ENCODE results near the gene BICD1.
"Not testable (repeated sequence)": the region's sequence is repeated elsewhere in the genome, so short reads cannot be mapped to it uniquely, and the experiment has no call there.

BICD1 gene

GRCh38 chr12:32145096-32145495 lies 38.4 kb downstream of the BICD1 start:
- no peak for DNase-seq (ENCODE audit: low spot score)

DNA sequence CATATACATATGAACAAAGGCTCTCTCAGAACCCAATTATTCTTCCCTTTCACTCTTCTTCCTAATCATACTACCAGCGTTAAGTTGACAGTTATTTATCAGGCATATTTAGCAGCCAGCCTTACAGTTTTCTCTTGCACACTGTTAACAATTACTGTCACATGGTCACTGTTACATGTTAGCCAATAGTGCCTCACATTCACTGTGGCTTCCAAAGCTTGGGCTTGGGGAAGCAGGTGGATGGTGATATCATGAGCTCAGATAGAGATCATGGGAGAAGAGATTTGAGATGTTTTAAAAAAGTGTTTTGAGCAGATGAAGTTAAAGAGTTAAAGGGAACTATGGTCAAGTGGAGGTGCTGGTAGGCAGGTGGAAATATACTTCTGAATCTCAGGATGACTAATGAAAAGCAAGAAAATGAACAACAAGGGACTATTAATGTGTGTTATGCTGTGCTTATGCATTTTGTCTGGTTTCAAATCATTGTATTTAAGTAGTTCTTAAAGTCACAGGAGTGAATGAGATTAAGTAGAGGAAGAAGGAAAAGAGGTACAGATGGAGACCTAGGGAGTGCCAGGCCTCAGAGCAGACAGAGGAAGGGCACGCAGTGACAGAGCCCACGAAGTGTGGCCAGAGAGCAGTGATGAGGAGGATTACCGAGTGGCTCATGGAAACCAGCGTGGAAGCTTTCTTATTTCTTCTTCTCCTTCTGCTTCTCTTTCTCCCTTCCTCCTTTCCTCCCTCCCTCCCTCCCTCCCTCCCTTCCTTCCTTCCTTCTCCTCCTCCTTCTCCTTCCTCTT lies 39.6 kb downstream of the BICD1 start:
- no peak for DNase-seq (ENCODE audit: low spot score)

- no peak for DNase-seq (ENCODE audit: low spot score)
These were observed 41.7 kb downstream of the BICD1 start for GRCh38 chr12:32148372-32148771.

DNA sequence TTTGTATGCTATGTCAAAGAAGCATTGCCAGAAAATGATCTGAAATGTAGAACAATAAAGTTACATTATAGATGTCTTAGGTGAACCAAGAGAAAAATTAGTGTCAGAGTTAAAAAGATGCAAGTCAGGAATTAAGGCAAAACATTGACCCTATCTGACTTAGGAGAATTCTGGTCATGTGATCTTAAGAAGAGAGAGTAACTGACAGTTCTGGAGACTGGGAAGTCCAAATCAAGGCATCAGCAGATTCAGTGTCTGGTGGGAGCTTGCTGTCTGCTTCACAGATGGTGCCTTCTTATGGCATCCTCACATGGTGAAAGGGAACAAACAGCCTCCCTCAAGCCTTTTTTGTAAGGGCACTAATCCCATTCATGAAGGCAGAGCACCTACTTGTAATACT lies 42.8 kb downstream of the BICD1 start:
- DNase-seq (ENCODE audit: low spot score), result no peak

- DNase-seq (ENCODE audit: low spot score), result no peak
These were observed 44.4 kb downstream of the BICD1 start for GRCh38 chr12:32151086-32151485.

DNA sequence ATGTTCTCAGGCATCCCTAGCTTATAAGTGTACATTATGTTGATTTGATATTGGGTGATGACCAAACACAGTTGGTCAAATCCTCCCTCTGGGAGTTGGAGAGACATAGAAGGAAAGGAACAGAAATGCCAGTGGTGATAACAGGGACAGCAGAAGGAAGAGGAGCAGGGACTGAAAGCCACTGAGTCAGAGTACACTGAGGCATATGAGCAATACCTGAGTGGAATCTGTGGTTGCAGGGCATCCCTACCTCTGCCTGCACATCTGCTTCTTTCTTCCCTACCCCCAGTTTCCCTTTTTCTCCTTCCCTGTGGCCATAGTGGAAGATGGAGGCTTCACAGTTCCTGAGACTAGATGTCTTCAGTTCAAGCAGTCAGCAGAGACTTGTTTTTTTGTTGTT lies 44.9 kb downstream of the BICD1 start:
- DNase-seq (ENCODE audit: low spot score), result no peak

DNA sequence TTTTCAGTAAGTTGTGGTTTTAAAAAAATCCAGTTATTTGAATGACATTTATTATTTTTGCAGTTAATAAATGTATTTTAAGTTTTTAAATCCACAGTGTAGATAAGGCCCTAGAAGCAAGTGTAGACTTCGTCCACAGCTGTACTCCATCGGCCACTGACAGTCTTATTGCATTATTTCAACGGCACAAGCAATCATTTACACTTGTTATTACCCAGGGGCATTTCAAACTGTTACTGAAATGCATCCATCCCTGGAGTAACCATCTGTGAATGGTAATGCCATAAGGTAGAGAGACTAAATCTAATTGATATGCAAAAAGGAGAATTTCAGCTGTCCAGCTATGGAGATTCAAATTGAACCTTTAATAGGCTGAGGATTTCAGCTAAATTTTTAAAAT lies 48.4 kb downstream of the BICD1 start:
- no peak for DNase-seq (ENCODE audit: low spot score)

DNA sequence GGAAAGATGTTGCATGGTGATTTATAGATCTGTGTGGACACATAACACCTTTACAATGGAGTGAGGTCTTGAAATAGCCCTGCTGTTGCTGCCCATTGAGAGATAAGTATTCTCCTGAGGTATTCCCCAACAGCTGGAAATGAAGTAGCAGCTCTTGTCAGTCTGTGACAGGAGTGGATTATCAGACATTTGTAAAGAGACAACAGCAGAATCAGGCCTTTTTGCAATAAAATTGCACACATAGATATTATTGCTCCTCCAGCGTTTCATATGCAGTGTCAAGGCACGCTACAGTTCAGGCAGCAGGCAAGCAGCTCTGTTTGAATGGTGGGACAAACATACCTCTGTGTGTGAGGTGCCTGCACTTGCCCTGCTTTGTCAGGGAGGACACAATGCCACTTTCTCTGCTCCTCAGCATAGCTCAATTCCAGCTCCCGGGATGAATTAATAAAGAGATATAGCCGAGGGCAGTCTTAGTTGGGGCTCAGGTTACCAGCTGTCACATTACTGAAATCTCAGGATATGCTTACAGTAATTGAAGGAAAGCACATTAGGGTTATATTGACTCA lies 49.4 kb downstream of the BICD1 start:
- no peak for DNase-seq (ENCODE audit: low spot score)

GRCh38 chr12:32158525-32158924 lies 51.9 kb downstream of the BICD1 start:
- DNase-seq (ENCODE audit: low spot score), result no peak

- DNase-seq (ENCODE audit: low spot score), result no peak
These were observed 52.7 kb downstream of the BICD1 start for GRCh38 chr12:32159381-32159780.

GRCh38 chr12:32159925-32160324 lies 53.3 kb downstream of the BICD1 start:
- no peak for DNase-seq (ENCODE audit: low spot score)

GRCh38 chr12:32161058-32161457 lies 54.4 kb downstream of the BICD1 start:
- no peak for DNase-seq (ENCODE audit: low spot score)

GRCh38 chr12:32163596-32163995 lies 56.9 kb downstream of the BICD1 start:
- peak; percentile 8 for DNase-seq (ENCODE audit: low spot score)

GRCh38 chr12:32166510-32166909 lies 59.9 kb downstream of the BICD1 start:
- no peak for DNase-seq (ENCODE audit: low spot score)

- DNase-seq (ENCODE audit: low spot score), result no peak
These were observed 63.9 kb downstream of the BICD1 start for GRCh38 chr12:32170437-32170998.

DNA sequence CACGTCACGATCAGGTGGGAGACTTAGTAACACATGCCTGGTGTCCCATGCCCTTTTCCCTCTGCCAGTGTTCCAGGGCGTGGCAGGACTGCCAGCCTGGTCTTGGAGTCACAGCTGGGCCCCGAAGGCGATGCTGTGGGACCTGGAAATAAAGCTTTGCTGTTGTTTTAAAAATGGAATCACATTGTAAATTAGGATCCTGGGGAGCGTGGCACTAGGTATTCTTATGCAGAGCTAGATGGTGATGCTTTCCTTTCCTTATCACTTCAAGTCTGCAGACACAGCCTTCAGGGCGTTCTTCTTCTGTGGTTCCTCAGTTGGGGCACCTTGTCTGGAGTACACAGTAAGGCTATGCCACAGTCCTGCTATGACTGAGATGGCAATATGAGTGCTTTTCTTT lies 64.6 kb downstream of the BICD1 start:
- no peak for DNase-seq (ENCODE audit: low spot score)

GRCh38 chr12:32176606-32177005 lies 70.0 kb downstream of the BICD1 start:
- no peak for DNase-seq (ENCODE audit: low spot score)

DNA sequence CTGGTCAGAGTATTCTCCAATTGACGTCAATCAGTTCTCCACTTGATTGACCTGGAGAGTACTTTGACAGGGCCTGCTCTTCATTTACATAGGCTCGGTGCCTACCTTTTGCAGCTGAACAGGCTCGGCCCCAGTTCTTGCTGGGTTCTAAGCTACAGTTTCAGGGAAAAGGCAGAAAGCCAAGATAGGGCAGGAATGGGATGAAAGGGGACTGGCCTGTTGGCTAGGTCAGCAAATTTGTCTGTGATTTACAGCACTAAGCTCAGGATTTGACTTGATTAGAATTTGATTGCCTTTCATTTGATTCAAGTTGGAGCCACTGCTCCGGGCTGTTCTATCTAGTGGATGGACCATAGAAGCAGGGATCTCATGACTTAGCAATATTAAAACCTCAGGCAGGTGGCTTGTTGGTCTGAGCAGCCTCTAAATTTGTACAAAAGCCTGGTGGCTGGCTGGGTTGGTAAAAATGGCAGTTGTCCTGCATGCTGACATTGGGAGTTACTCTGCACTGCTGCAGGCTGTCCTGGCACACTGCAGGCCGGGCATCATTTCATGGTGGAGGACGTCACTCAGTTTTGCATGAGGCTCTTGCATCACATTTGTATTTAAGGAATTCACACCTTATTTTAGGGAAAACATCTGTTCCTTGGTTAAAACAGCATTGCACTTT lies 71.8 kb downstream of the BICD1 start:
- no peak for DNase-seq (ENCODE audit: low spot score)

DNA sequence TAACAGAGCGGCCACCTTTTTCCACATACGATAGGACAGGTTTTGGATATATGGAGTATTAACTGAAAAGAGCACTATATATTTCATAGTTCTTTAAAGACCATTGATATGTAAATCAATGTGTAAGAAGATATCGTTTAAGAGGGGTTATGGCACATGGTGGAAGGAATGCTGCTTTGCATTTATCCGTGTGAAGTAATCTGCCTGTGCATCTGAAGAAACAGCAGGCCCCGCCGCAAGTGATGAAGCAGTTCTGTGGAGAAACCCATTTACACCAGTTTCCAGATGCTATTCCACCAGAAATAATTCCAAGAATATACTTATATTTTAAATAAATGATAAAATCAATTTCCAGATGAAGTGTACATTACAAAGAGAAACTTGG lies 72.4 kb downstream of the BICD1 start:
- DNase-seq (ENCODE audit: low spot score), result no peak

DNA sequence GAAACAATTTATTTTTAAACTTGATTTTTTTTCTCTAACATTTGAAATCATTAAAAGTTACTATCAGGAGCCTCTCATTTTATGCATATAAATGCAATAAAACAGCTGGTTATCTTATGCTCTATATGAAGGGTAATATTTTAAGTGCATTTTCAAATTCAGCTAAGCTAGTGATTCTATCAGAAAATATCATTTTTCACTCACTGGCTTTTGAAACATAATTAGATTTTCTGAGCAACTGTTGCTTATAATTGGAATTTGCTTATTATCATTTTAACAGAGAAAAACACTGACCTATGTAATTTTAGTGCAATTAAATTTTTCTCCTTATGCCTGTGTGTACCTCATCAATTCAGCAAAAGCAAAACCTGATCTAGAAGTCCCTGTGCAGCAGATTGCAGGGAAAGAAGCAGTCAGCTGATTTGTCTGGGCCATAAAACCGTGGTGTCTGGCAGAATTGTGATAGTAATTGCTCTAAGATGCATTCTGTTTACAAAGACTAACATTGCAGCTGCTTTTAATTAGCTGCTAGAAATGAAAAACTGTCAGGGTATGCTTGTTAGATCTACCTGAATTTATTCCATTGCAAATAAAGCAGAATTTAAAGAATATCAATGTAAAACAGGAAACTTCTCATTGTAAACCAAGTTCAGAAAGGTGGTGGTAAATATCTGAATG lies 75.0 kb downstream of the BICD1 start:
- DNase-seq (ENCODE audit: low spot score), result no peak

GRCh38 chr12:32183650-32184049 lies 77.0 kb downstream of the BICD1 start:
- DNase-seq (ENCODE audit: low spot score), result no peak

GRCh38 chr12:32187127-32187526 lies 80.5 kb downstream of the BICD1 start:
- not testable (repeated sequence) for DNase-seq (ENCODE audit: low spot score)

DNA sequence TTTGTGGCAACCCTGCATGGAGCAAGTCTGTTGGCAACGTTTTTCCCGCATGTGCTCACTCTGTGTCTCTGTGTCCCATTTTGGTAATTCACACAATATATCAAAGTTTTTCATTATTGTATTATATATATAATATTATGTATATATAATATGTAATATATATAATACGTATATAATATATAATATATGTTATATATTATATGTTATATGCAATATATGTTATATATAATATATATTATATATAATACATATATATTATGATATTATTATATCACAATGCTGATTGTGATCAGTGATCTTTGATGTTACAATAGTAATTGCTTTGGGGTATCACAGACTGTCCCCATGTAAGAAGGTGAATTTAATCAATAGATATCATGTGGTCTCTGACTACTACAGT lies 84.8 kb downstream of the BICD1 start:
- DNase-seq (ENCODE audit: low spot score), result no peak

All from hepatic stellate cell (primary cell).